Neural cell (in vitro differentiated cells): ENCODE data around the gene EP400. TPM values are rescaled to one million over a fixed set of nuclear protein-coding genes. Genes with fewer than 3 reads are reported as not detected.

Experiments used
- H2AFZ ChIP-seq: fragments of 200-600, 300-800 bp; sonication (generic), shearing (Covaris generic); 2 replicates; pipeline ENCODE4 v1.6.0; 2014; ENCODE audit warnings: low read depth, mild to moderate bottlenecking, antibody characterized with exemption, low read length, moderate library complexity
- H3F3A ChIP-seq: fragments of 200-600 bp; shearing (Covaris generic); 2 replicates; pipeline ENCODE4 v1.6.1; 2016; ENCODE audit warnings: mild to moderate bottlenecking, moderate library complexity, mixed read lengths, antibody characterized with exemption, low read length; ENCODE audit not compliant: insufficient read depth, poor library complexity, severe bottlenecking
- H3K27ac ChIP-seq: fragments of 200-600, 300-800 bp; sonication (generic), shearing (Covaris generic); 2 replicates; pipeline ENCODE4 v1.5.1; 2014; ENCODE audit warnings: mild to moderate bottlenecking, low read length, moderate library complexity
- H3K27me3 ChIP-seq: fragments of 300-800, 200-600 bp; sonication (generic), shearing (Covaris generic); 2 replicates; pipeline ENCODE4 v1.6.0; 2014; ENCODE audit warnings: mild to moderate bottlenecking, low read depth, low read length, moderate library complexity; ENCODE audit not compliant: insufficient read depth
- H3K36me3 ChIP-seq: fragments of 300-800, 200-600 bp; sonication (generic), shearing (Covaris generic); 2 replicates; pipeline ENCODE4 v1.5.1; 2014; ENCODE audit warnings: mild to moderate bottlenecking, antibody characterized with exemption, low read length, moderate library complexity; ENCODE audit not compliant: insufficient read depth
- H3K4me2 ChIP-seq: fragments of 300-800, 200-600 bp; sonication (generic), shearing (Covaris generic); 2 replicates; pipeline ENCODE4 v1.6.0; 2014; ENCODE audit warnings: mild to moderate bottlenecking, low read length
- H3K4me3 ChIP-seq: fragments of 300-800, 200-600 bp; sonication (generic), shearing (Covaris generic); 2 replicates; pipeline ENCODE4 v1.5.1; 2014; ENCODE audit warnings: mild to moderate bottlenecking, low read length, moderate library complexity
- H3K79me2 ChIP-seq: fragments of 200-600 bp; shearing (Covaris generic); replicated peaks from 2 replicates; pipeline ENCODE4 v1.6.0; 2014; ENCODE audit warnings: mild to moderate bottlenecking, low read length, moderate library complexity; ENCODE audit not compliant: insufficient read depth
- H3K9ac ChIP-seq: fragments of 300-800, 200-600 bp; sonication (generic), shearing (Covaris generic); 2 replicates; pipeline ENCODE4 v1.6.1; 2016; ENCODE audit warnings: mild to moderate bottlenecking, low read length, mixed read lengths
- H3K9me2 ChIP-seq: fragments of 200-600 bp; shearing (Covaris generic); 2 replicates; pipeline ENCODE4 v1.6.1; 2016; ENCODE audit warnings: mild to moderate bottlenecking, low read length, mixed read lengths; ENCODE audit not compliant: insufficient read depth
- H3K9me3 ChIP-seq: fragments of 200-600, 300-800 bp; sonication (generic), shearing (Covaris generic); 2 replicates; pipeline ENCODE4 v1.6.1; 2016; ENCODE audit warnings: mild to moderate bottlenecking, mixed run types, low read length, moderate library complexity, mixed read lengths
- H4K20me1 ChIP-seq: fragments of 200-600 bp; shearing (Covaris generic); 2 replicates; pipeline ENCODE4 v1.6.1; 2016; ENCODE audit warnings: mild to moderate bottlenecking, mixed run types; ENCODE audit not compliant: insufficient read depth
- EP300 ChIP-seq: fragments of 450-650 bp; conservative IDR thresholded peaks from 2 replicates; pipeline ENCODE4 v1.6.1; 2014; ENCODE audit warnings: antibody characterized with exemption, mild to moderate bottlenecking, moderate library complexity; ENCODE audit not compliant: poor library complexity, severe bottlenecking
- EZH2 ChIP-seq: fragments of 200-600, 300-800 bp; shearing (Covaris generic), sonication (generic); IDR thresholded peaks from 2 replicates; pipeline ENCODE4 v1.6.1; 2014; ENCODE audit warnings: antibody characterized with exemption, low read length, borderline replicate concordance, mild to moderate bottlenecking; ENCODE audit not compliant: insufficient read depth, poor library complexity, severe bottlenecking
- MXI1 ChIP-seq: fragments of 450-650 bp; conservative IDR thresholded peaks from 2 replicates; pipeline ENCODE4 v1.6.1; 2014; ENCODE audit warnings: antibody characterized with exemption, mild to moderate bottlenecking; ENCODE audit not compliant: poor library complexity, severe bottlenecking
- POLR2AphosphoS5 ChIP-seq: IDR thresholded peaks from 2 replicates; pipeline ENCODE4 v1.6.1; 2012
- RAD21 ChIP-seq: fragments of 450-650 bp; conservative IDR thresholded peaks from 2 replicates; pipeline ENCODE4 v1.6.1; 2014; ENCODE audit warnings: antibody characterized with exemption, mild to moderate bottlenecking, moderate library complexity
- SMC3 ChIP-seq: fragments of 450-650 bp; conservative IDR thresholded peaks from 2 replicates; pipeline ENCODE4 v1.6.1; 2014; ENCODE audit warnings: antibody characterized with exemption, mild to moderate bottlenecking, moderate library complexity; ENCODE audit not compliant: poor library complexity
- TAF1 ChIP-seq: IDR thresholded peaks from 2 replicates; pipeline ENCODE4 v1.6.1; 2012; ENCODE audit warnings: low read depth
- polyA plus RNA-seq: library from polyadenylated mRNA; depleted of rRNA; stranded (reverse); fragments of >200 nt; gene quantifications from 2 replicates; pipeline ENCODE4 v1.2.3, GENCODE V29; 2014
- TF ChIP-seq, protein P1 (sequence below): IDR thresholded peaks from 2 replicates; pipeline ENCODE4 v1.6.1; 2012; ENCODE audit warnings: borderline replicate concordance
- TF ChIP-seq, protein P2 (sequence below): fragments of 450-650 bp; IDR thresholded peaks from 2 replicates; pipeline ENCODE4 v1.5.1; 2014; ENCODE audit warnings: antibody characterized with exemption, mild to moderate bottlenecking, moderate library complexity; ENCODE audit not compliant: poor library complexity, severe bottlenecking

The EP400 gene
- polyA plus RNA-seq, 1 donor from 2014 or later, result 19.4 TPM

DNA sequence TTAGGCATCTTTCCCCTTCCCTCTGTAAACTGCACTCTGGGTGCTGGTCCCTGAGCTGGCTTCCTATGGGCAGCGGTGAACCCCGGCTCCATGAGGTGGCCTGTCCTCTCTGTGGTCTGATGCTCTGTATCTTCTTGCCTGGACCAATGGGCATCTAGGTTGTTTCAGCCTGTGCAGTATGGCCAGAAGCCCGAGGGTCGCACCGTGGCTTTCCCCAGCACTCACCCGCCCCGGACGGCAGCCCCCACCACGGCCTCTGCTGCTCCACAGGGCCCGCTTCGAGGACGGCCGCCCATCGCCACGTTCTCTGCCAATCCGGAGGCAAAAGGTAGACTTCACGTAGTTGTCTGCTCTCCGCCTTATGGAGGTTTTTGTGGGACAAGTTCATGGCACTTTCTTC, 70.1 kb downstream of the EP400 start:
- Histone ChIP-seq H3K27ac (no peak overlapping the region), H3K9ac (no peak overlapping the region), H3K4me2 (no peak overlapping the region), H3K9me3 (no peaks in the 10 kb centered on the region), H3K27me3 (no peaks in the 10 kb centered on the region), H3K36me3 (peaks cover 5% of the 10 kb centered on the region), H2AFZ (no peak overlapping the region), H4K20me1 (no peaks in the 10 kb centered on the region), H3K79me2 (no peaks in the 10 kb centered on the region), H3K4me3 (no peak overlapping the region), H3K9me2 (no peaks in the 10 kb centered on the region), H3F3A (no peaks in the 10 kb centered on the region)
- TF ChIP-seq, protein P1, sequence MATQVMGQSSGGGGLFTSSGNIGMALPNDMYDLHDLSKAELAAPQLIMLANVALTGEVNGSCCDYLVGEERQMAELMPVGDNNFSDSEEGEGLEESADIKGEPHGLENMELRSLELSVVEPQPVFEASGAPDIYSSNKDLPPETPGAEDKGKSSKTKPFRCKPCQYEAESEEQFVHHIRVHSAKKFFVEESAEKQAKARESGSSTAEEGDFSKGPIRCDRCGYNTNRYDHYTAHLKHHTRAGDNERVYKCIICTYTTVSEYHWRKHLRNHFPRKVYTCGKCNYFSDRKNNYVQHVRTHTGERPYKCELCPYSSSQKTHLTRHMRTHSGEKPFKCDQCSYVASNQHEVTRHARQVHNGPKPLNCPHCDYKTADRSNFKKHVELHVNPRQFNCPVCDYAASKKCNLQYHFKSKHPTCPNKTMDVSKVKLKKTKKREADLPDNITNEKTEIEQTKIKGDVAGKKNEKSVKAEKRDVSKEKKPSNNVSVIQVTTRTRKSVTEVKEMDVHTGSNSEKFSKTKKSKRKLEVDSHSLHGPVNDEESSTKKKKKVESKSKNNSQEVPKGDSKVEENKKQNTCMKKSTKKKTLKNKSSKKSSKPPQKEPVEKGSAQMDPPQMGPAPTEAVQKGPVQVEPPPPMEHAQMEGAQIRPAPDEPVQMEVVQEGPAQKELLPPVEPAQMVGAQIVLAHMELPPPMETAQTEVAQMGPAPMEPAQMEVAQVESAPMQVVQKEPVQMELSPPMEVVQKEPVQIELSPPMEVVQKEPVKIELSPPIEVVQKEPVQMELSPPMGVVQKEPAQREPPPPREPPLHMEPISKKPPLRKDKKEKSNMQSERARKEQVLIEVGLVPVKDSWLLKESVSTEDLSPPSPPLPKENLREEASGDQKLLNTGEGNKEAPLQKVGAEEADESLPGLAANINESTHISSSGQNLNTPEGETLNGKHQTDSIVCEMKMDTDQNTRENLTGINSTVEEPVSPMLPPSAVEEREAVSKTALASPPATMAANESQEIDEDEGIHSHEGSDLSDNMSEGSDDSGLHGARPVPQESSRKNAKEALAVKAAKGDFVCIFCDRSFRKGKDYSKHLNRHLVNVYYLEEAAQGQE, result no peak
- TF ChIP-seq MXI1, result no peak
- TF ChIP-seq POLR2AphosphoS5, result no peak
- TF ChIP-seq TAF1, result no peak
- no peak for TF ChIP-seq SMC3
- TF ChIP-seq, protein P2, sequence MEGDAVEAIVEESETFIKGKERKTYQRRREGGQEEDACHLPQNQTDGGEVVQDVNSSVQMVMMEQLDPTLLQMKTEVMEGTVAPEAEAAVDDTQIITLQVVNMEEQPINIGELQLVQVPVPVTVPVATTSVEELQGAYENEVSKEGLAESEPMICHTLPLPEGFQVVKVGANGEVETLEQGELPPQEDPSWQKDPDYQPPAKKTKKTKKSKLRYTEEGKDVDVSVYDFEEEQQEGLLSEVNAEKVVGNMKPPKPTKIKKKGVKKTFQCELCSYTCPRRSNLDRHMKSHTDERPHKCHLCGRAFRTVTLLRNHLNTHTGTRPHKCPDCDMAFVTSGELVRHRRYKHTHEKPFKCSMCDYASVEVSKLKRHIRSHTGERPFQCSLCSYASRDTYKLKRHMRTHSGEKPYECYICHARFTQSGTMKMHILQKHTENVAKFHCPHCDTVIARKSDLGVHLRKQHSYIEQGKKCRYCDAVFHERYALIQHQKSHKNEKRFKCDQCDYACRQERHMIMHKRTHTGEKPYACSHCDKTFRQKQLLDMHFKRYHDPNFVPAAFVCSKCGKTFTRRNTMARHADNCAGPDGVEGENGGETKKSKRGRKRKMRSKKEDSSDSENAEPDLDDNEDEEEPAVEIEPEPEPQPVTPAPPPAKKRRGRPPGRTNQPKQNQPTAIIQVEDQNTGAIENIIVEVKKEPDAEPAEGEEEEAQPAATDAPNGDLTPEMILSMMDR, result no peak
- no peak for TF ChIP-seq RAD21
- TF ChIP-seq EZH2, result no peak
- no peak for TF ChIP-seq EP300

DNA sequence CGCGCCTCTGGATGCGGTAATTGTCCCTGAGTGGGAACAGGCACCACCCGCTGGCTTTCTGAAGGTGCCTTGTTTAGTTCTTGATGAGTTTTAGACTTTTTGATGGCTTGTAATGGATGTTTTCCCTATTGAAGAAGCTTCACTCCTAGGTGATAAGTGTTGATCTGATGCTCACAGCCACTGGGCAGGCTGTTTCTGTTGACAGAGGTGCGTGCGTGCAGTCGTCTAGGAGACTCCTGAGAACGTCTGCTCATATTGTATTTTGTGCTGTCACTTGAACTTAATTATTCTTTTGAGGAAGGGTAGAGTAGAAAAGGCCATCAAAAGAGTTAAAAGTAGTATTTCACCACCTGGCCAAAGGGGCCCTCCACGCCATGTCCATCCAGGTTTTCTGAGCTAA, 70.5 kb downstream of the EP400 start:
- Histone ChIP-seq H3K27me3 (no peaks in the 10 kb centered on the region), H3K79me2 (no peaks in the 10 kb centered on the region), H3K4me2 (no peak overlapping the region), H3K36me3 (peaks cover 5% of the 10 kb centered on the region), H3K9ac (no peak overlapping the region), H3K27ac (no peak overlapping the region), H3K4me3 (no peak overlapping the region), H4K20me1 (no peaks in the 10 kb centered on the region), H3K9me3 (no peaks in the 10 kb centered on the region), H3K9me2 (no peaks in the 10 kb centered on the region), H2AFZ (no peak overlapping the region), H3F3A (no peaks in the 10 kb centered on the region)
- TF ChIP-seq POLR2AphosphoS5, result no peak
- TF ChIP-seq EZH2, result no peak
- TF ChIP-seq EP300, result no peak
- TF ChIP-seq TAF1, result no peak
- no peak for TF ChIP-seq RAD21
- no peak for TF ChIP-seq MXI1
- TF ChIP-seq, protein P1, result no peak
- TF ChIP-seq SMC3, result no peak
- TF ChIP-seq, protein P2, result no peak
